SK-N-MC (cell line): ENCODE measurements around the gene IL32.

ENCODE experiments used
- EZH2 ChIP-seq: fragments of 200-600 bp; sonication (generic); IDR thresholded peaks from one replicate; pipeline ENCODE4 v1.6.1; 2017; ENCODE audit warnings: antibody characterized with exemption
- FOXP2 ChIP-seq: optimal IDR thresholded peaks from 2 replicates; pipeline ENCODE3; 2011; ENCODE audit warnings: mild to moderate bottlenecking, moderate library complexity; ENCODE audit not compliant: insufficient read depth; ENCODE audit errors: extremely low read length, control extremely low read depth
- POLR2AphosphoS5 ChIP-seq: IDR thresholded peaks from 2 replicates; pipeline ENCODE4 v1.6.1; 2012; ENCODE audit warnings: mild to moderate bottlenecking, low read depth, low read length, borderline replicate concordance

DNA sequence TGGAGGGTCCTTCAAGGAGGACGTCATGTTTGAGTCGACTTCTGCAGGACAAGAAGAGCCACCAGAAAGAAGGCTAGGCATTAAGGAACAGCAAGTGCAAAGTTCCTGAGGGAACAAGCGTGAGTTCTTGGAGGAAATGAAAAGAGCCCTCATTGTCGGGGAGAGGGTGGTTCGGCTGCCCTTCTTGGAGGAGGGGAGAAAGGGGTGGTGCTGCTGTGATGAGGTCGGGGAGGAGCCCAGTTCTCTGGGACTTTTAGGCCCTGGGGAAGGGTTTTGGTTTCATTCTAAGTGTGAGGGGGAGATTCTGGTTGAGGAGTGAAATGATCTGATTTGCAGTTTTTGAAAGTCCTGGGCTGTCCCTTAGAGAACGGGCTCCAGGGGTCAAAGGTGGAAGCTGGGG lies 32.8 kb upstream of the IL32 start:
- no peak for TF ChIP-seq EZH2
- no peak for TF ChIP-seq POLR2AphosphoS5
- TF ChIP-seq FOXP2 = no peak
